Measurements from ENCODE around the gene SBDS.
"Not testable (repeated sequence)": the region's sequence is repeated elsewhere in the genome, so short reads cannot be mapped to it uniquely, and the experiment has no call there.

Gene SBDS

DNA sequence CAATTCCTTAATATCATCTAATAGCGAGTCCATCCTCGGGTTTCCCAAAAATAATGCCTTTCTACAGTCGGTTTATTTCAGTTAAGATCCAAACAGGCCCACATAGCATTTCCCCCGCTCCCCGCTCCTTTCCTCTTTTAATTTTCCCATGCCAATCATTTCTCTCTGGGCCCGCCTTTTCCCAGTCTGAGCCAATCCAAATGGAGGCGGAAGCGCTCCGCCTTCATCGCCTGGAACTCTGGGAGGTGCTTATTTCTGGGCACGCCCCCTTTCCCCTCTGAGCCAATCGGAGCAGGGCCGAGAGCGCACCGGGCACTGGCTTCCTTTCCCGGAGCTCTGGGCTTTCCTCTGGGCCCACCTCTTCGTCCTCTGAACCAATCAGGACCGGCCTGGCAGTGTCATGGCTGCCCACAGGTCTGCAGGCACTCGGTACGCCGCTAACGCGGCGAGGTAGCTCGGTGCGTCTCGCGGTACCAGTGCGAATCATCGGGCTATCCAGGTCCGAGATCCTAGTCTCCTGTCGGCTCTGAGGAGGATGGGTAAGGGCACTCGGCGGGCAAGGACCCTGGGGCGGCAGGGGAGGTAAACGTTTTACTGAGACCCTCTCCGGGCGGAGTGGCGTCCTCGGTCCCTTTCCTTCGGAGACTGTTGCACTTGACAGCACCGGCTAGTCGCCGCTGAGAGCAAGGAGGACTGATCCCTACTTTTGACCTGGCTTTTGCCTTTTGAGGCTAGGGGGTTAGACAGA lies 1.2 kb upstream of the SBDS start, which contains the start of gene TYW1:
TSS of gene TYW1 (plus strand) at position 390 of the 748 bp plus-strand sequence. CDS start at position 536, 146 bp downstream.
- peak; percentile 100 for DNase-seq (ENCODE audit: low read depth, low spot score)

DNA sequence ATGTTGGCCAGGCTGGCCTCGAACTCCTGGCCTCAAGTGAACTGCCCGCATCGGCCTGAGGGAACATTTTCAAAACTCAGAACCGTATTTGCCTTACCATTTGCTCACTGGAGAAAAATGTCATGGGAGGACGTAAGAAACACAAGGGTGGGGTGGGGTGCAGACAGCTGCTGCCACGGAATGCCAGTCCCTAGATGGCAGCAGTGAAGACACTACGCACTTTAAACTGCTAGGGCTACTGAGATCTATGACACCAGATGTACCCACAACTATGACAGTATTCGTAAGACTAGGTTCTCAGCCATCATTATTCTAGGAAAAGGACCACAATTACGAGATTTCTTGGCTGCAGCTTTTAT lies 716 bp downstream of the SBDS start:
- DNase-seq (ENCODE audit: low read depth, low spot score) = peak; percentile 70

DNA sequence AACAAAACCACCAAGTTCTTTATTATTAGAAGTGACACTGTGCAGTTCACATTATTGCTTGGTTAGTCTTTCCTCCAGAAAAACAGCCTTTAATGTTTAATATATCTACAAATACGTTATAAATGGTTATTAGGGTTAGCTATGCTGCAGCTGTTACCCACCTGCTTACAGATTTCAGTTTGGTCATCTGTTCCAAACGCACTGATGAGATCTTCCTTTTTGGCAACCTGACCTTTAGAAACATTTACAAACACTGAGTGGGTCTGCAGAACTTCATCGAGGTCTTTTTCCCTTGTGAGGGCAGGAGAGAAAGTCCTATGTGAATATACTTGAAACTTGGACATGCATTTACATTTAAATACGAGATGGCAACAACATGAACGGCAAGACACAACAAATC lies 1.3 kb downstream of the SBDS start:
- DNase-seq (ENCODE audit: low read depth, low spot score) = not testable (repeated sequence)

DNA sequence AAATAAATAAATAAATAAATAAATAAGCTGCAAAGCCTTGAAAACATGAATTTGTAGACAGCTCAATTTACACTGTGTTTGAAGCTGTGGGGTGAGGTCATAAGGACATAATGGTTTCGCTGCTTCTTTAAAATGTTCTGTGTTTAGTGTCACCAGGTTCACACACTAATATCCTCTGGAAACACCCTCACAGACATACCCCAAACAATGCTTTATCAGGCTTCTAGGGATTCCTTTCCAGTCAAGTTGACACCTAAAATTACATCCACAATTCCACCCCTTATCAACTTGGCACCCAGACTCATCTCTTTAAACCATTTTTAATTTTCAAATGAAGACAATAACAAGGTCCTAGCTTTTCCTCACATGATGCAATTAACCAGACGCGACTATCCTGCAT lies 5.8 kb downstream of the SBDS start:
- not testable (repeated sequence) for DNase-seq (ENCODE audit: low read depth, low spot score)

DNA sequence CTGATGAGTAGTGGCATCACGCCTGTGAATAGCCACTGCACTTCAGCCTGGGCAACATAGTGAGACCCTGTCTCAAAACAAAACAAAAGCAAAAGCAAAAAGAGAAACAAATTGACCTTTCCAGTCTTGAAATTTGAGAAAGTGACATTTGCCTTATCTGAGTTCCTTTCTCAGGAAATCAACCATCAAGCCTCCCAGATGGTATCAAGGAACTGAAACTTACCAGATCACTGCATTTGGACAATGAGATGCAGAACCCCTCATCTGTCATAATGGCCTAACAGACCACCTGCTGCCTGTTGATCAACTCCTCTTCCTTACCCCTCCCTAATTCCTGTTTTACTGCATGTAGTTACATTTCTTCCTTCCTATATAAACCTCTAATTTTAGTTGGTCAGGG lies 15.1 kb downstream of the SBDS start:
- DNase-seq (ENCODE audit: low read depth, low spot score) = not testable (repeated sequence)

DNA sequence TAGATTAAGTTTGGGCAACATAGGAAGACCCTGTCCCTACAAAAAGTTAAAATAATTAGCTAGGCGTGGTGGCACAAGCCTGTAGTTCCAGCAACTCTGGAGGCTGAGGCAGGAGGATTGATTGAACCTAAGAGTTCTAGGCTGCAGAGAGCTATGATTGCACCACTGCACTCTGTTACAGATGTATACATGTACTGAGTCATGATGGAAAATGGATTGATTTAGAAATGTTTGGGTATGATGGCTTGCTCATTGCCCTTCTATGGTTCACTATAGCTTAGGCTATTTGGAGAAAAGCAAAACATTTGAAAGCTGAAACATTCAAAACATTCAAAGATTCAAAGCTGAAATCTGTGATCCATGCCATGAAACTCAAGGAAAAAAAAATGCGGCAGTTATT lies 16.4 kb downstream of the SBDS start:
- not testable (repeated sequence) for DNase-seq (ENCODE audit: low read depth, low spot score)

DNA sequence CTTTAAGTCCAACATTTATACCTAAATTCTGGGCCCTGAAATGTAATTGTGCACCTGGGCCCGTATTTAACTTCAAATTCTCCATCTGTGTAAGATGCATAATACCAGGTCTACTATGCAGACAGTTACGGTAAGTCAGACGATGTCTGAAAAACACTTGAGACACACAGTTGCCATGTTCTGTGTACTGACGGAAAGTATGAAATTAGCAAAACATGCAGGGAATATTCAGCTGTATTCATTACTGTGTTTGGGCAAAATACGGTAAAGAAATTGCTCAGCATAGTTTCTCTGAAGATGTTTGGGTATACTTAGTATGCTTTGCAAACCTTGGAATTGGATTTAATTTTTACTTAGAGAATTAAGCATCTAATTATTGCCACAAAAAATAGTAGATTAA lies 17.1 kb downstream of the SBDS start:
- not testable (repeated sequence) for DNase-seq (ENCODE audit: low read depth, low spot score)

DNA sequence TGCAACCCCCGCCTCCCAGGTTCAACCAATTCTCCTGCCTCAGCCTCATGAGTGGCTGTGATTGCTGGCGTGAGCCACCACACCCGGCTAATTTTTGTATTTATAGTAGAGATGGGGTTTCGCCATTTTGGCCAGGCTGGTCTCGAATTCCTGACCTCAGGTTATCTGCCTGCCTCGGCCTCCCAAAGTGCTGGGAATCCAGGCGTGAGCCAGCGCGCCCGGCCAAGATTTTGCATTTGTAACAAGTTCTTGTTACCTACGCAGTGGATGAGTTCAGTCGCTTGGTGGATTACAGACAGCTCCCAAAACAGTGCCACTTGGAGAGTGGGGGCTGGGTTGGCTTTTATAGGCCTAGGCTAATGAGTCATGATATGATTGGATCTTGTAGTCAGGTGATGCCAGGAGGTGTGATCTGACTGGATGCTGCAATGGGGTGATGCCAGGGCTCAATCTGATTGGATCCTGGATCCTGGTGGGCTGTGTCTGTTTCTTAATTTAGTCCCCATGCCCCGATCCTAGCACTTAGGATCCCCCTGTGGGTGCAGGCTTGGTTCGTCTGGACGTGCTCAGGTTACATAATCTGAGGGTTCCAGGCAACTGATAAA lies 20.3 kb downstream of the SBDS start:
- DNase-seq (ENCODE audit: low read depth, low spot score) = peak; percentile 47

DNA sequence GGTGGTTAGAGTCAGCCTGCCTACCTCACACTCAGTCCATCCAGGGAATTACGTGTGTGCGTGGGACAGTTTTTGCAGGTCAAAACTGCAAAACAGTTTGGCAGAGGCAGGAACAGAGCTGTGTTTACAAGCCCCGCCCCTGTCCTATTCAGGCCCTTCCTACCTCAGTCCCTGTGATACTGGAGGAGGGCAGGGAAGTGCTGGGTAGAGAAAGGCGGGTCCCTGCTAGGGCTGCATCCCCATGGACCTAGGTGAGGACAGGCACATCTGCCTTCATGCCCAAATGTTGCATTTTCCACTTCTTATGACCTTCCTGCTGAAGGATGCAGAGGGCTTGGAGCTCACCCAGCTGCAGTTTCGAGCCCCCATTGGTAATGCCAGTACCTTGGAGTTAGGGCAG lies 25.1 kb downstream of the SBDS start:
- DNase-seq (ENCODE audit: low read depth, low spot score) = no peak

DNA sequence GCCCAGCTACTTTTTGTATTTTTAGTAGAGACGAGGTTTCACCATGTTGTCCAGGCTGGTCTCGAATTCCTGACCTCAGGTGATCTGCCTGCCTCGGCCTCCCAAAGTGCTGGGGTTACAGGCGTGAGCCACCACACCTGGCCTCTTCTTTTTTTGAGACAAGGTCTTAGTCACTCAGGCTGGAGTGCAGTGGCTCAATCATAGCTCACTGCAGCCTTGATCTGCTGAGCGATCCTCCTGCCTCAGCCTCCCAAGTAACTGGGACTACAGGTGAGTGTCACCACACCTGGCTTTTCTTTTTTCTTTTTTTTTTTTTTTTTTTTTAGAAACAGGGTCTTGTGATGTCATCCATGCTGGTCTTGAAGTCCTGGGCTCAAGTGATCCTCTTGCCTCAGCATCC lies 26.4 kb downstream of the SBDS start:
- DNase-seq (ENCODE audit: low read depth, low spot score) = not testable (repeated sequence)

DNA sequence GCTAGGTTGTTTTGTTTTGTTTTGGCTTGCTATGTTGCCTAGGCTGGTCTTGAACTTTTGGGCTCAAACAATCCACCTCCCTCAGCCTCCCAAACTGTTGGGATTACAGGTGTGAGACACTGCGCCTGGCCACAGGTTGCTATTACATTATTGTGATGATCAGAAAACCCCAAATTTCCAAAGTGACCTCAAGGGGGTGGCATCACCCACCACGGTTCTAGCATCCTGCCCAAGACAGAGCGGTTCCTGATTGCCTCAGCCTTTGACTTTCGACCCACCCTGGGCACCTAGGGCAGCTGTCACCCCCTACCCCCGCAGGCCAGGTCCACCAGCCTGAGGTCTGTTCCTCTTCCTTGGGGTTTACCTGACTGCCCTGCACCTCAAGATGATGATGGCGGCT lies 28.4 kb downstream of the SBDS start:
- DNase-seq (ENCODE audit: low read depth, low spot score) = no peak

DNA sequence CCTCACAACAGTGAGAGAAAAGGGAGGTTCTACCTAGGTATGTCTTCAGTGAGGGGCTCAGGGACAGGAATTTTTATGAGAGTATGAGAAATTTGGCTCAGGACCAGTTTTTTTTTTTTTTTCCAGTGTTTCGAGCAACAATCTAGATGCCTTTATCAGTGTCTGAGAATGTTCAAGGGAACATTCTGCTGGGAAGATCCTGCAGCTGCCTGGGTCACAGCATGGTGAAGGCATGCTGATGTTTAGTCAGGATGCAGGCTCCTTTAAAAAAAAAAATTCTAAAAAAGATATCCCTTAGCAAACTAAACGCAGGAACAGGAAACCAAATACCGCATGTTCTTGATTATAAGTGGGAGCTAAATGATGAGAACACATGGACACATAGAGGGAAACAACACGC lies 31.0 kb downstream of the SBDS start:
- no peak for DNase-seq (ENCODE audit: low read depth, low spot score)

DNA sequence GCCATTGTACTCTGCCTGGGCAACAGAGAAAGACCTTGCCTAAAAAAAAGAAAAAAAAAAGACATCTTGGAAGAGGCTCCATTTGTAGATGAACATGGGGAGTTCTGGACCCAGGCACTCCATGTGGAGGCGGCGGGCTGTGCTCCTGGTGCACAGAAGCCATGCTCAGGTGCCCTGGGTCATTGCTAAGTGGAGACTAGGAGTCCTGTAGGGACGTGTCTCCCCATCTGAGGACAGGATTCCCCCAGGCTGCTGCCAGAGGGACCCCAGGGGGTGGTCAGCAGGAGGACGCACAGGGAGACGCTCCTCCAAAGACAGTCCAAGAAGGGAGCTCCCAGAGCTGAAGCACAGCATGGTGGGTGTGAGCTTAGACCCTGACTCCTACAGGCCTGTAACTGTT lies 34.3 kb downstream of the SBDS start:
- DNase-seq (ENCODE audit: low read depth, low spot score) = no peak

DNA sequence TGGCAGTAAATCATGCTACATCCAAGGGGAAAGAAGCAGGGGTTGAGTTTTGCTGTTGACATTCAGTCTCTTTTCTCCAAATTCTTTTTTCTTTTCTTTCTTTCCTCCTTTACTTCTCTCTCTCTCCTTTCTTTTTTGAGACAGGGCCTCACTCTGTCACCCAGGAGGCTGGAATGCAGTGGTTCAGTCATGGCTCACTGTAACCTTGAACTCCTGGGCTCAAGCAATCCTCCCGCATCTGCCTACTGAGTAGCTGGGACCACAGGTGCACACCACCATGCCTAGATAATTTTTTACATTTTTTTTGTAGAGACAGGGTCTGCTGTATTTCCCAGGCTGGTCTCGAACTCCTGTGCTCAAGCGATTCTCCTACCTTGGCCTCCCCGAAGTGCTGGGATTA lies 35.2 kb downstream of the SBDS start:
- no peak for DNase-seq (ENCODE audit: low read depth, low spot score)

DNA sequence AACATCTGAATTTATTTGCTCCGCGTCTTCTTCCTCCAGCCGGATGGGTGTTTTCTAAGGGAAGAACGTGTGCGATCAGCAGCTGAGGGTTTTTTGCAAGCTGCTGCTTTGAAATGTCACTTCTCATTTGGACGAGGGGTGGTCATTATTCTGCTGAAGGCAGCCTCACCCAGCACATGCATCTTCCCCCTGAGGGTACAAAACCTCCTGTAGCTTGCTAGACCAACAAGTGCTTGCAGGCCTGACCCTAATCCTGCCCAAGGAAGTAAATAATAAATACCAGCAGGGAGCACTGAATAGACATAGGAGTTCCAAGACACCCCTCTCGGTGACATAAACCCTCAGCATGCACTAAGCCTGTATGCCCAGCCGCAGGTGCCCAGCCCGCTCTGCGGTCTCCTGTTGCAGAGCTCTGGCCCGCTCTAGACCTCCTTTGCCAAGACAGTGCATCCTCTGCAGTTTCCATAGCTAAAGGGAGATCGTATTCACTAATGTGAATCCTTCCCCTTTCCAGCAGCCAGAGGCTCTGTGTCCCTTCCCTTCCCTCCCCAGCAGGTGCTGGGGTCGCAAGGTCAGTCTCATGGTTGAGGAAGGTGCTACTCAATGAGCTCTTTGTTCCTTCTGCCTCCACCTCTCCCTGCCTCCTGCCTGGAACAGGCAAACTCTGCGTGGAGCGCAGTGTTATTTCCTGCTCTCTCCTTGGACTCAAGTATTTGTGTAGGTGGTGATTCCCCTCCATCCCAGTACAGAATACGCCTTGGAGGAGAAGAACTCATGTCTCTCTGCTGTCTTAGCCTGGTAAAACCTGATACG lies 36.6 kb downstream of the SBDS start:
- no peak for DNase-seq (ENCODE audit: low read depth, low spot score)

DNA sequence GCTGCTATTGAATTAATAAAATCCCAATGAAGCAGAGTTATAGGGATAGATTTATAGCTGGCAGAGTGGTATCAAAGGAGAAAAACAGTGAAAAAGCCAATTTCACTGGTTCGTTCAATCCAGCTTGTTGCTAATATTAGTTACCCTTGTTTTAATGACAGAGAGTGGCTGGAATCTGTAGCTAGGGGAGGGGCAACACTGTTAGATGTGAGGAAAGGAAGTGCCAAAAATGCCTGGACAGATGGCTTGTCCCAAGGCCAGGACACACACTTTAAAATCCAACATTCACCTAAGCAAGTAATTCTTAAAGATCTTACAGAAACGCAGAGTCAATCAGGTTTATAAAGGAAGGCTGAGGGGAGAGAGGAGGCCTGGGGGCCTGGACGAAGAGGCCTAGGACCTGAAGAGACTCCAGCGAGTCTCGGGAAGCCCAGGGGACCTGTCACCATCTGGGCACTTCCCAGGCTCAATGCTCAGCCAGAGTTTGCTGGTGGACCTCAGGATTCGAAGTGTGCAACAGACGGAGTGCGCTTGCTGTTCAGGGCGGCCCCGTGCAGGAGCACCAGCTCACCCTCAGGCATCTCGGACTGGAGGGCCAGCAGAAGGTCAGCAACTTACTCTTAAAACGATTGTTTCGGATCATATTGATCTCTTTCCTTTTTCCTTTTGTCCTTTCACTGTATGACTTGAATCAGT lies 37.6 kb downstream of the SBDS start:
- DNase-seq (ENCODE audit: low read depth, low spot score) = no peak

DNA sequence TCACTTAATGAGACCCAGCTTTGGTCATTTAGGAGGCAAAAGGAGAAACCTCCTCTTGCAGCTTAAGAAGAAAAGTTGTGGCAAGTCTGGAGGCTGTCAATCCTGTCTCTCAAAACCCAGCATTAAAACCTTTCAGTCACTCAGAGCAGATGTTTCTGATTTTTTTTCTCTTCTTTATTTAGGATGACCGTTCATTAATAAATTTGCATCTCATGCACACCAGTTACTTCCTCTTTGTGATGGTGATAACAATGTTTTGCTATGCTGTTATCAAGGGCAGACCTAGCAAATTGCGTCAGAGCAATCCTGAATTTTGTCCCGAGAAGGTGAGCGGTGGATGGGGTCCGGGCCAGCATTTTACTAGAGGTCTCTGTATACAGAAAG lies 42.4 kb downstream of the SBDS start:
- no peak for DNase-seq (ENCODE audit: low read depth, low spot score)

DNA sequence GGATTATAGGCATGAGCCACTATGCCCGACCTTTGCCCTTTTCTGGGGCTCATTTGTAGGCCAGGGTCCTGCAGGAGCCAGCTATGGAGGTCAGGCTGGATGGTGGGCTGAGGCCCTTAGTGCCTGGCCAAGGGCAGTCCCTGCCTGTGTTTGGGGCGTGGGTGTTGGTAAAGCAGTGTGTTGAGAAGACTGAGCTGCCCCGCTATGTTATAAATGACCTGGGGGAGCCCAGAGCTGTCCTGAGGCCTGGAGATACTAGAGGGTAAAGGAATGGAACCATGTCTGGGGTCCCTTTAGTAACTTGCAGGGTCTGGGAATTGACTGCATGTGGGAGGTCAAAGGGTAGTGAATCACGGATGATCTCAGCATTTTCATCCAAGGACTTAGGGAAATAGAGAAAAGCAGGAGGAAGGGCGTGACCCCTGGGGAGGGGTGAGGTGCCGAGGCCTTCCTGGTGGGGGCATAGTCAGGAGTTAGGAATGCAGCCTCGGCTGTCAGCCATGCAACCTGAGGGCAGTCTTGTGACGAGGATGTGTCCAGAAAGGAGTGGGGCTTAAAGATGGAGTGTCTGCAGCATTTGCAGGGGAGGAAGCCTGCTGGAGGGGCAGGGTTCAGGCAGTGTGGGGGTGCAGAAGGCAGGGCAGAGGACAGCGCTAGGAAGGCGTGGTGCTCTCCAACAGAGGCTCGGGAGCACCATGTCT lies 42.9 kb downstream of the SBDS start:
- DNase-seq (ENCODE audit: low read depth, low spot score) = peak; percentile 83

DNA sequence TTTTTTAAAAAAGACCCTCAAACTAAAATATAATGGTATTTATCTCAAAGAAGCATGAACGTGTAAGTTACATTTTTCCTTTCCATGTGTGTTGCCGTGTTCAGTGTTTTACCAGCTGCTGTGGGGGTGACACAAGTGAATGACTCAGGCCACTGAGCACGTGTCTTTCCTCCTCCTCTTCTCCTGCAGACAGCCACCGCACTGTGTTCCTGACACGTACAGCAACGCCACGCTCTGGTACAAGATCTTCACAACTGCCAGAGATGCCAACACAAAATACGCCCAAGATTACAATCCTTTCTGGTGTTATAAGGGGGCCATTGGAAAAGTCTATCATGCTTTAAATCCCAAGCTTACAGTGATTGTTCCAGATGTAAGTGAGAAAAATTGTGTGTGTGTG lies 44.6 kb downstream of the SBDS start:
- DNase-seq (ENCODE audit: low read depth, low spot score) = no peak

DNA sequence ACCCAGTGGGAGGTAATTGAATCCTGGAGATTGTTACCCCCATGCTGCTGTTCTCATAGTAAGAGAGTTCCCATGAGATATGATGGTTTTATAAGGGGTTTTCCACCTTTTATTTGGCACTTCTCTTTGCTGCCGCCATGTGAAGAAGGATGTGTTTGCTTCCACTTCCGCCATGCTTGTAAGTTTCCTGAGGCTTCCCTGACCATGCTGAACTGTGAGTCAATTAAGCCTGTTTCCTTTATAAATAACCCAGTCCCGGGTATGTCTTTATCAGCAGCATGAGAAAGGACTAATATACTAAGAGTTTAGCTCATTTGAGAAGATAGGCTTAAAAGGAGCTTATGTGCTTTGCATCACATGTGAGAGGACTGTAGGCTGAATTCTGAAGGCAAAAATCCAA lies 45.1 kb downstream of the SBDS start:
- no peak for DNase-seq (ENCODE audit: low read depth, low spot score)

DNA sequence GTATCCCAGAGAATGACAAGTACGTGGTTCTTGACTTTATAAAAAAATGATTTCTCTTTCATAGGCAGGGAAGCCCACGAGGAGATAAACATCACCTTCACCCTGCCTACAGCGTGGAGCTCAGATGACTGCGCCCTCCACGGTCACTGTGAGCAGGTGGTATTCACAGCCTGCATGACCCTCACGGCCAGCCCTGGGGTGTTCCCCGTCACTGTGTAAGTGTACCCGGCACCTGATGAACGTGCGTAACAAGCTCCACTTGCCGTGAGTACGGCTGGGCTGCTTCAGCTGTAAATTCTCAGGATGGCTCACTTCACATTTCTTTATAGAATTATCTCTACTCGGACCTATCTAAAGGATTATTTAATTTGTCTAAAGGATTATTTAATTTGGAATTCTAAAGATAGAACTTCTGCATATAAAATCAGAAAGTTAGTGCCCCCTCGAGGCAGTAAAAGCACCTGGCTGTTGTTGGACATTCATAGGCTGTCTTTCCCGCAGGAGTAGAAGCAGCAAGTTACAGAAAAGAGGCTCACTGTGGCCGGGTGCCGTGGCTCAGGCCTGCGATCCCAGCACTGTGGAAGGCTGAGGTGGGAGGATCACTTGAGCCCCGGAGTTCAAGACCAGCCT lies 46.8 kb downstream of the SBDS start:
- DNase-seq (ENCODE audit: low read depth, low spot score) = no peak
